ENCODE results near the gene CAPN9. TPM values are rescaled to one million over a fixed set of nuclear protein-coding genes. Genes with fewer than 3 reads are reported as not detected.
"Not testable (repeated sequence)": the region's sequence is repeated elsewhere in the genome, so short reads cannot be mapped to it uniquely, and the experiment has no call there.

Gene CAPN9
- total RNA-seq, 2 experiments from 2014 or later: not detected

DNA sequence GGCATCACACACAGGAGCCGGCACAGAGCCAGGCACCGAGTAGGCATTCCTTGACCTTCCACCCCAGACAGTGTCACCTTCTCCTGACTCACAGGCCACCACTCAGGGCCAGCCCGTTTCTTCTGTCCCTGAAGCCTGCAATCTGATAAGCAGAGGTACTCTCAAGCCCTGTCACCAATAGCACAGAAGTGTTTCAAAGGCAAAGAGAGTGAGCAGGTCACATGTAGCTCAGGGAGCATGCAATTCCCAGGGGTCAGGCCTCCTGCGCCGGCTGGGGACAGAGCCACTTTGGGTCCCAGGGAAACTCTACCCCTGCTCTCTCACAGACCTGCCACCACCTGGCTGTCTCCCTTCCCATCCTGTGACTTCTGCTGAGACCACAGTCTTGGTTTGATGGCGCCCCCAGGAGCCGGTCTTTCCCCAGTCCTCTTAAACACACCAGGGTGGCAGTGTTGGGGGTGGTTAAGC, 13.2 kb downstream of the CAPN9 start:
- H3K27ac Mint-ChIP-seq: no peak overlapping the region
- no peaks in the 10 kb centered on the region for H3K4me1 Mint-ChIP-seq
- POLR2A ChIA-PET: no interaction called here
- no peaks in the 10 kb centered on the region for H3K9me3 Mint-ChIP-seq
- no peak for DNase-seq
- no peak for ATAC-seq (ENCODE audit: low read depth)
- H3K36me3 Mint-ChIP-seq: no peaks in the 10 kb centered on the region
- peaks cover 2% of the 10 kb centered on the region for H3K27me3 Mint-ChIP-seq
- no peak overlapping the region for H3K4me3 Mint-ChIP-seq

DNA sequence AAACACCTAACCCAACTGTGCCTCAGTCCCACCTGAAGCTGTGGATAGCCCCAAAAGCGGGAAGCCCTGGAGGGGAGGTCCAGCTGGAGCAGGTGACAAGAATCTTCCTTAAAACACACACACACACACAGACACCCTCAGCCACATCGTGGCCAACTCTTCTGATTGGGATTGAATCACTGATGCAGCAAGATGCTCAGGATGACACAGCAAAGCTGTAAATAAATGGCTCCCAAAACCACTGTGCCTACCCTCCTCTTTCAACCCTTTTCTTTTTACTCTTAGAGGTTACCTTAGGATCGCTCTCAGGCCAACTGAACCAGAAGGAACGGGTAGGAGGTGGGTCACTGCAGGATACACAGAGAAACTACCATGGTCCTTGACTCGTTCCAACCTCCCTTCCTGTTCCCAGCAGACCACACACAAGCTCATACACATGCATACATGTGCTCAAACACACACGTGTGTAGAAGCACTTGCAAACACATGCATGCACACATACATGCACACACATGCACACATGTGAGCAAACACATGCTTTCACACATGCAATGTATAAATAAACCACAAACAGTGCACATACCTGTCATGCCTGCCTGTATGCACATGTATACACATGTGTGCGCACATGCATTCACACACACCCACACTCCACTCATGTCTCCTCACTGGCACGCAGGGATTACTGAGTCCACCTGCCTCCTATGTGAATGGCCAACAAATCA, 14.4 kb downstream of the CAPN9 start:
- POLR2A ChIA-PET: no interaction called here
- no peaks in the 10 kb centered on the region for H3K36me3 Mint-ChIP-seq
- no peak for DNase-seq
- no peaks in the 10 kb centered on the region for H3K4me1 Mint-ChIP-seq
- no peak overlapping the region for H3K4me3 Mint-ChIP-seq
- H3K9me3 Mint-ChIP-seq: no peaks in the 10 kb centered on the region
- ATAC-seq (ENCODE audit: low read depth): no peak
- no peak overlapping the region for H3K27ac Mint-ChIP-seq
- H3K27me3 Mint-ChIP-seq: peaks cover 2% of the 10 kb centered on the region

DNA sequence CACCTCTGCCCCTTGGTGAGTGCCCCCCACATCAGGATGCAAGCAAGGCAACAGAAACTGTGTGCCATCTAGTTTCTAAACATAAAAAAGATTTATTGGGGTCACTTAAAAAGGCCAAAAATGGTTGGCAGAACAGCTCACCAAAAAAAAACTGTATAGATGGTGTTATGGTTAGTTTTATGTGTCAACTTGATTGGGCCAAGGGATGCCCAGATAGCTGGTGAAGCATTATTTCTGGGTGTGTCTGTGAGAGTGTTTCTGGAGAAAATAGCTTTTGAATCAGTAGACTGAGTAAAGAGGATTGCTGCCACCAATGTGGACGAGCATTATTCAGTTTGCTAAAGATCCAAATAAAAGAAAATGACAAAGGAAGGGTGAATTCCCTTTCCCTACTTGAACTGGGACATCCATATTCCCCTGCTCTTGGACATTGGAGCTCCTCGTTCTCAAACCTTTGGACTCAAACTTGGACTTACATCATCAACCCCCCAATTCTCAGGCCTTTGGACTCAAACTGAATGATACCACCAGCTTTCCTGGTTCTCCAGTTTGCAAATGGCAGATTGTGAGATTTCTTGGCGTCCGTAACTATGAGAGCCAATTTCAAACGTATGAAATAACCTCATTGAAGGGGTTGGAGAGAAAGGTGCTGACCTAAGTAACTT, 16.9 kb downstream of the CAPN9 start:
- ATAC-seq (ENCODE audit: low read depth) (no peak), DNase-seq (no peak)
- Mint-ChIP-seq H3K4me3 (no peak overlapping the region), H3K4me1 (no peaks in the 10 kb centered on the region), H3K27ac (no peak overlapping the region), H3K9me3 (no peaks in the 10 kb centered on the region), H3K36me3 (no peaks in the 10 kb centered on the region), H3K27me3 (no peaks in the 10 kb centered on the region)
- POLR2A ChIA-PET: no interaction called here

DNA sequence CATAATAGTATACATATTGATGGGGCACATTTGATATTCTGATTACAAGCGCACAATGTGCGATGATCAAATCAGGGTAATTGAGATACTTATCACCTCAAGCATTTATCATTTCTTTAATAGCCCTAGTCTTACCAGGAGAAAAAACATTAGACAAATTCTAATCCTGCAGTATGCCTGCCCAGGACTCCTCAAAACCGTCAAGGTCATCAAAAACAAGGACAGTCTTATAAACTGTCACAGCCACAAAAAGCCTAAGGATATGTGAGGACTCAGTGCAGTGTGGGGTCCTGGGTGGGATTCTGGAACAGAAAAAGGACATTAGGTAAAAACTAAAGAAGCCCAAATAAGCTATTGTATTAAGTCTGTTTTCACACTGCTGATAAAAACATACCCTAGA, 19.1 kb downstream of the CAPN9 start:
- no peak for DNase-seq
- Mint-ChIP-seq H3K27me3 (no peaks in the 10 kb centered on the region), H3K4me1 (no peaks in the 10 kb centered on the region), H3K27ac (no peak overlapping the region), H3K9me3 (no peaks in the 10 kb centered on the region), H3K4me3 (no peak overlapping the region), H3K36me3 (no peaks in the 10 kb centered on the region)
- POLR2A ChIA-PET: no interaction called here
- no peak for ATAC-seq (ENCODE audit: low read depth)

DNA sequence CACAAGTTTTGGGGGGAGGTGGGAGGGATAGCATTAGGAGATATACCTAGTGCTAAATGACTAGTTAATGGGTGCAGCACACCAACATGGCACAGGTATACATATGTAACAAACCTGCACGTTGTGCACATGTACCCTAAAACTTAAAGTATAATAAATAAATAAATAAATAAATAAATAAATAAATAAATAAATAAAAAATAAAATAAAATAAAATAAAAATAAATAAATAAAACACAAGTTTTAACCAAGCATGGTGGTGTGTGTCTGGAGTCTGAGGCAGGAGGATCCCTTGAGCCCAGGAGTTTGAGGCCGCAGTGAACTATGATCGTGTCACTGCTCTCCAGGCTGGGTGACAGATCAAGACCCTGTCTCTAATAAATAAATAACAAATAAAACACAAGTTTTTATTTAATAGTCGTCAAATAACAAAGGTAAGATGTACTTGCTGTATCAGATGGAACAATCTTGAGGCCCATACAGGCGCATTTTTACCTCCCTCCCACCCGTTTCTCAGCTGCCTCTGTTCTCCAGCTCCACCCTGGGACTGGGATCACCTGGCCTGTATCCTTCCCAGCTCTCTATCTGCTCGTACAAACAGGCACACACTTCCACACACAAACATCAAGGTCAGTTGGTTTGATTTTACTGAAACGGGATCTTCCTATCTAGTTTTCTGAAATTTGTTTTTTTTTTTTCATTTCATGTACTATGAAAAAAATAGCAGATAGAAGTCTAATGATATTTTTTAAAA, 20.8 kb downstream of the CAPN9 start:
- H3K27me3 Mint-ChIP-seq; H3K4me1 Mint-ChIP-seq; H3K27ac Mint-ChIP-seq; H3K4me3 Mint-ChIP-seq; ATAC-seq (ENCODE audit: low read depth); DNase-seq; POLR2A ChIA-PET; H3K9me3 Mint-ChIP-seq; H3K36me3 Mint-ChIP-seq: not testable (repeated sequence)

DNA sequence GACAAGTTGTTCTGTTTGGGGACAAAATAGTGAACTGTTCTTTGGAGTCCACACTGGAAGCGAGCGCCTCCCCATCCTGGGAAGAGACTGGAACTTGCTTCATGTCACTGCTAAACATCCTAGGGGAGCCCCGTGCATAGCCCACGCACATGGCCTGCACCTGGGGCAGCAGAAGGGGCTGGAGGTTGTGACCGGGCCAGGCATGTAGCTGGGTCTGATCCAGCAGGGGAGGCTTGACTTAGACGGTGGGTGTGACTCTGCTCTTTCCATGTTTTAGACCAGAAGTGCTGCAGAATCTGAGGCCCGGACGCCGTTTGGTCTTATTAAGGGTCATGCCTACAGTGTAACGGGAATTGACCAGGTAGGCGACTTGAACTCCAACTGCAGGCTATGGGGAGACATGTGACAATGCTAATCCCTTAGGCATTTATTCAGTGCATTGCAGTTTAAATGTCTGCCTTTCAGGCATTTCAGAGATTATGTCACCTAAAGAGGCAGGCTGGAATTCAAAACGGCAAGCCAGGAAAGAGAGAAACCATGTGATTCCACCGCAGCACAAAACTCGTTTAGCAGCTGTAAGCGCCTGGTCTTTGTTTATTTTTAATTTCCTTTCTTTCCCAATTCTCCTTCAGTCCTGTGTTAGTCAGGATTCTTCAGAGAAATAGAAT, 21.8 kb downstream of the CAPN9 start:
- Mint-ChIP-seq H3K27me3 (no peaks in the 10 kb centered on the region), H3K27ac (no peak overlapping the region), H3K36me3 (no peaks in the 10 kb centered on the region), H3K9me3 (no peaks in the 10 kb centered on the region), H3K4me1 (no peaks in the 10 kb centered on the region), H3K4me3 (no peak overlapping the region)
- DNase-seq (no peak), ATAC-seq (ENCODE audit: low read depth) (no peak)
- POLR2A ChIA-PET: no interaction called here

DNA sequence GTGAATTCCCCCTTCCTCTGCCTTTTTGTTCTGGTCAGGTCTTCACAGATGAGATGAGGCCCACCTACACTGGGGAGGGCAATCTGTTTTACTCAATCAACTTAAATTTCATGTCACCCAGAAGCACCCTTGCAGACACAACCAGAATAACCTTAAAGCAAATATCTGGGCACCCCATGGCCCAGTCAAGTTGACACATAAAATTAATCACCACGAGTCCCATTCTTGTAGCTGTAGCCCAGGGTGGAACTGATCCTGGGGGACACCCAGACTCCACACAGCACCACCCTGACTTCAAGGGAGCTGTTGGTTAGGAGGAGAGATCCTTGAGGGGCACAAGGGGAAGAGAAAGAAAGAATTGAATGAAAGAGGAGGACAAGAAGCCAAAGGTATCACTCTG, 23.1 kb downstream of the CAPN9 start:
- ATAC-seq (ENCODE audit: low read depth): no peak

DNA sequence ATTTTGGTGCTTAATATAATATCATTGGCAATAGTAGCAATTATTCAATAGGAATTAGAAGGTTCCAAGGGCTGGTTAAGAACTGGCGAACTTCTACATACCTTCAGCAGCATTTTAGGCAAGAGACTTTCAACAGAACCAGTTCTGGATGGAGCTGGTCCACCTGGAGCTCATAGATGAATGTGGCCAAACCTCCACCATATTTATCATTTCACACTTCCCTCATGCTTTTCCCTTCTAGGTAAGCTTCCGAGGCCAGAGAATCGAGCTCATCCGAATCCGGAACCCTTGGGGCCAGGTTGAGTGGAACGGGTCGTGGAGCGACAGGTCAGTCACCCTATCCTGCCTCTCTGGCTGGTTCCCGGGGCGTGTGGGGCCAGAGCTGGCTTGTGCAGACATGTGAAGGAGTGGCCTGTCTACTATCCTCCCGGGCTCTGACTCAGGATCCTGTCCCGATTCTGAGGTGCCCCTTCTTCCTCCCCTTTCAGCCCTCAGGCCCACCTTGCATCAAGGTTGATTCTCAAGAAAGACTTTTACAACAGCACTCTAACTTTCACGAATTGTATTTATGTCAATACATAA, 24.7 kb downstream of the CAPN9 start:
- Mint-ChIP-seq H3K36me3 (no peaks in the 10 kb centered on the region), H3K27ac (no peak overlapping the region), H3K4me3 (no peak overlapping the region), H3K27me3 (peaks cover 3% of the 10 kb centered on the region), H3K4me1 (peaks cover 5% of the 10 kb centered on the region), H3K9me3 (no peaks in the 10 kb centered on the region)
- no peak for DNase-seq
- POLR2A ChIA-PET: no interaction called here
- ATAC-seq (ENCODE audit: low read depth): no peak

More for the DNA sequence above, 23.1 kb downstream of the CAPN9 start:
- Mint-ChIP-seq H3K36me3 (no peaks in the 10 kb centered on the region), H3K9me3 (no peaks in the 10 kb centered on the region), H3K4me3 (no peak overlapping the region), H3K27ac (no peak overlapping the region), H3K4me1 (peaks cover 3% of the 10 kb centered on the region), H3K27me3 (peaks cover 3% of the 10 kb centered on the region)
- POLR2A ChIA-PET: no interaction called here
- no peak for DNase-seq

DNA sequence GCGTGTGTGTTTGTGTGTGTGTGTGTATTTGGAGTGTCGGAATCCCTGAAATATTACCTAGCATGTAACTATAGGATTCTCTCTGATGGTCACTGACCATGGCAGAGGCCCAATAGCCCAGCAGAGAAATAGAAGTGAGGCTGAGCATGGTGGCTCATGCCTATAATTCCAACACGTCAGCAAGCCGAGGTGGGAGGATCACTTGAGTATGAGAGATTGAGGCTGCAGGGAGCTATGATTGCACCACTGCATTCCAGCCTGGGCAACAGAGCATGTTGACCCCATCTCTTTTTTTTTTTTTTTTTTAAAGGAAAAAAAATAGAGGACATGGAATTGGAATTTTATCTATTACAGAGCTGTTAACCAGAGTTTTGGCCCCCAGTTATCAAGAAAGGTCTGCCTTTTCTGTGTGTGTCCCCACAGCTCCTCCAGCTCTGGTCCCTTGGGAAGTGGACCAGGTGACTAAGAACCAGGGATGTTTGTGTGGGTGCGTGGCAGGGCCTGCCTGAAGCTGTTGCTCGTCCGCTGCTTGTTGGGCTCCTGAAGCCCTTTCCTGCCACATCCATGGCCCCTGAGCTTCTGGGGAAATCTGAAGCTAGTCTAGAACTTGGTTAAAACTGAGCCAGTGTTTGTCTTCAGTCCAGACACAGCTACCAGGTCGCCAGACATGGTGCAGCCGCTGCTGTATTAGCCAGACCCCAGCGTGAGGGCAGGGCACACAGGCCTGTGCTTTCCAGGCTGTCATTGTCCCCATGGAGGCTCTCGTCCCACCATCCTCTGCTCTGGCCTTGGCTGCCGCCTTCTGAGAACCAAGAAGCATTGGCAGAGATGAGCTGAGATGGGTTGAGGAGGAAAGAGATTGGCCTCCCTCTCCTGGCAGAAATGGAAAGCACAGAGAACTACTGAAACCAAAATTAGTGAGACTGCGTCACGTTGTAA, 25.5 kb downstream of the CAPN9 start:
- no peak for DNase-seq
- Mint-ChIP-seq H3K27ac (no peak overlapping the region), H3K36me3 (no peaks in the 10 kb centered on the region), H3K9me3 (no peaks in the 10 kb centered on the region), H3K4me1 (peaks cover 5% of the 10 kb centered on the region), H3K4me3 (no peak overlapping the region), H3K27me3 (peaks cover 3% of the 10 kb centered on the region)
- POLR2A ChIA-PET: no interaction called here
- no peak for ATAC-seq (ENCODE audit: low read depth)

DNA sequence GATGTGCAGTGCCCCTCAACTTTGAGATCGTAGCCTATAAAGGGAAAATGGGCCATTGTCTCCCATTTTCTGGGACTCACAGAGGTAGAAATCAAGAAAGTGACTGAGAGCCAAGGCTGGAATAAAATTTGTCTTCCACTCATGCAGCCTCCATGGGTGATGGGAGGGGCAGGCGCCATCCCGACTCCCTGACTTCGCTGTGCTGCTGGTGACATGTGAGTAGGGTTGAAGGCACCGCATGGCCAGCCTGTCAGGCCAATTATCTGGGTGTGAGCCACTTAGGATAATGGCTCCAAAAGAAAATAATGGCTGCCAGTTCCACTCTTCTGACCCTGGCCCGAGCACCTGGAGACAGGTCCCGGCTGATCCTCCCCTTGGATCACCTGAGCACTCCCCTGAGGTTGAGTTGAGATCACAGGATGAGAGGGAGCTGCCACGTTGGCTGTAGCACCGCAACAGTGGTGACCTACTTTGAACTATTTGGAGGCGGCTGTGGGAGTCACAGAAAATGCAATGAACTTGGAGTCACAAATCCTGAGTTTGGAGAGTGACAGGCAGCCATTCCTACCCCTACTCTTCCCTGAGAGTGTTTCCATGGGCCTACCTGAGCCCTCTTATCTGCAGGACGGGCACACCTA, 26.3 kb downstream of the CAPN9 start:
- peaks cover 5% of the 10 kb centered on the region for H3K4me1 Mint-ChIP-seq
- H3K9me3 Mint-ChIP-seq: no peaks in the 10 kb centered on the region
- no peak overlapping the region for H3K4me3 Mint-ChIP-seq
- no peak overlapping the region for H3K27ac Mint-ChIP-seq
- DNase-seq (no peak), ATAC-seq (ENCODE audit: low read depth) (no peak)
- H3K36me3 Mint-ChIP-seq: no peaks in the 10 kb centered on the region
- peaks cover 3% of the 10 kb centered on the region for H3K27me3 Mint-ChIP-seq
- POLR2A ChIA-PET: no interaction called here

DNA sequence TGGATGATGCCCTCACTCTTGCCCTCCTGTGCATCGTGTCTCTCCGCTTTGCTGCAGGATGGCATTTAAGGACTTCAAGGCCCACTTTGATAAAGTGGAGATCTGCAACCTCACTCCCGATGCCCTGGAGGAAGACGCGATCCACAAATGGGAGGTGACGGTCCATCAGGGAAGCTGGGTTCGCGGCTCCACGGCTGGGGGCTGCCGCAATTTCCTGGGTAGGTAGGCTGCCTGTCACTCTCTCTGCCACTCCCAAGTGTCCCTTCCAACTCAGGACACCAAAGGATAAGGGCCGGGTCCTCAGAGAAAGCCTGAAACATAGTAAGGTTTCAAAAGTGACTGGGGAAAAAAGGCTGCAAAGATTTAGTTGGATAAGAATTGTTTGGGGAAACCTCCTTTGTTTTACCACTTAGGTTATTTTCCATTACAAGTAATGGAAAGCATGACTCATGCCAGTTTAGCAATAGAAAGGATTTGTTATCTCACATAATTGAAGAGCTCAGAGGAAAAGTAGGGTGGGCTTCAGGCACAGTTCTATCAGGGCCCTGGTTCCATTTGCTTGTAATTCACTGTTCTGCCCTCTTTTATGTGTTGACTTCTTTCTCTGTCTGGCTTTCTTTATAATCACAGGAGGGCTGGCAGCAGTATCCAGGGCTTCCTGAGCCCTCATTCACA, 31.9 kb downstream of the CAPN9 start:
- ATAC-seq (ENCODE audit: low read depth) (no peak), DNase-seq (no peak)
- Mint-ChIP-seq H3K36me3 (no peaks in the 10 kb centered on the region), H3K9me3 (no peaks in the 10 kb centered on the region), H3K27me3 (peaks cover 14% of the 10 kb centered on the region), H3K4me1 (peaks cover 5% of the 10 kb centered on the region), H3K27ac (no peak overlapping the region), H3K4me3 (no peak overlapping the region)
- POLR2A ChIA-PET: no interaction called here

DNA sequence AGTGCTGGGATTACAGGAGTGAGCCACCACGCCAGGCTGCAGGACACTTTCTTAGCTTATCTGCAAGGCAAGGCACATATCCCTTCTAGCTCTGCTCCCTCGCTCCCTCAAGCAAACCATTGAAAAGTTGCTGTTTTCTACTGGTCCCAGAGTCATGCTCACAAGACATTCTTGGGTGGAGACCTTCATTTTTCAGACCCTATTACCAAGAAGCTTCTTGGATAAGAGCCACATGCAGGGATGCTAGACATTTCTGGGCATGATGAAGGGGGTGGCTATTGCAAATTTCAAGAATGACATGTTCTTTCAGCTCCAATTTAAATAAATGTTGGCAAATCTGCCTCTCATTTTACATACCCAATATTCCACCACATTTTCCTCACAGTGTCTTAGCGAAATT, 33.9 kb downstream of the CAPN9 start:
- DNase-seq (no peak), ATAC-seq (ENCODE audit: low read depth) (no peak)
- H3K9me3 Mint-ChIP-seq: no peaks in the 10 kb centered on the region
- H3K4me1 Mint-ChIP-seq: no peaks in the 10 kb centered on the region
- POLR2A ChIA-PET: no interaction called here
- H3K36me3 Mint-ChIP-seq: no peaks in the 10 kb centered on the region
- peaks cover 12% of the 10 kb centered on the region for H3K27me3 Mint-ChIP-seq
- no peak overlapping the region for H3K4me3 Mint-ChIP-seq
- H3K27ac Mint-ChIP-seq: no peak overlapping the region
